ENCODE measurements around the gene DLG2.

Gene DLG2

DNA sequence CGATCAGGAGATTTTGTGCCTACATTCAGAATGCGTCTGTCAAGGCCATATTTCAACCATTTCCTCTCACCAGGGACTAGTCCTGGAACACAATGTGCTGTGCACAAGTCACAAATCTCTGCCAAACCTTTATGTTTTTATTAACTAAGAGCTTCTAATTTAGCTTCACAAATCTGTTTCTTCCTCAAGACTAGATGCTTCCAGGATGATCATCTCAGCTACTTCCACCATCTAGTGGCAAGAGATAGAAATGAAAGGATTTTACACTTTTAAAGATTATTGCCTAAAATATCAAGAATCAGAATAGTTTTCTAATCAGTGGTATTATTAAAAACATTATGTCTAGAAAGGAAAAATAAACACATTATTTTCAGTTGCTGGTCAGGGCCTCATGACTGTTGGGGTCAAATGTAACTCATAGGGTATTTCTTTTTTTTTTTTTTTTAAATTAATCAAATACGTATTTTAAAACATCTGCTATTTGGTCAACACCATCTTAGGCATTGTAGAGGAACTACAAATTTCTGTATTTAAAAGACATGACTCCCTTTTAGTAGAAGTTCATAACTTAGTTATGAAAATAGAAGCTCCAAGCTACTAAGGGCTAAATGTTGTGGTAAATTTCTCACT, 1102.6 kb downstream of the DLG2 start:
- no peak overlapping the region for H3K4me3 ChIP-seq (replicated peaks; ENCODE audit: insufficient read depth, low read length)
- TF ChIP-seq GABPA (IDR thresholded peaks at IDR 0.05; ENCODE audit: low read depth) = no peak
- no peak for DNase-seq (ENCODE audit: low read depth in 1 of 2, low spot score in 1 of 2)
- H3K27ac ChIP-seq (replicated peaks) = no peak overlapping the region
- H3K27me3 ChIP-seq (ENCODE audit: insufficient read depth, poor library complexity, severe bottlenecking) = no peaks in the 10 kb centered on the region

DNA sequence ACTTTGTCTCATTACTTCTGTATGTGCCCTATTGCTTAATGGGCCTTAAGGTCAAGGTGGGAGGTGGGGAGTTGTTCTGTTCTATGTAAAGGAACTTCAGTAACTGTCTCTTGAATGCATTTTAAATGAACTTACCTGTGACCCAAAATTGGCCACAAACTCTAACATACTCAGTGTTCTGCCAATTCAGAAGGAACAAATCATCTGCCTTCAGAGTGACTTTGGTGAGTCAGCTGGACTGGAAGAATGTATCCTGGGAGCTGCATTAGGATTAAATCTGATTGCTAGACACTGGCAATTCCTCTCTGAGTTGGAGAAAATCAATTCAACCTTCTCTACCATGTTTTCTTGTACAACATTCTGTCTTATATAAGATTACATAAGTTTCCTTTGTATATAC, 1104.8 kb downstream of the DLG2 start:
- TF ChIP-seq SPI1 (IDR thresholded peaks at IDR 0.05; ENCODE audit: borderline replicate concordance, low read depth) (no peak), GABPA (IDR thresholded peaks at IDR 0.05; ENCODE audit: low read depth) (no peak), POLR2AphosphoS5 (IDR thresholded peaks at IDR 0.05; ENCODE audit: low read depth) (no peak)
- TF ChIP-seq, protein P1, sequence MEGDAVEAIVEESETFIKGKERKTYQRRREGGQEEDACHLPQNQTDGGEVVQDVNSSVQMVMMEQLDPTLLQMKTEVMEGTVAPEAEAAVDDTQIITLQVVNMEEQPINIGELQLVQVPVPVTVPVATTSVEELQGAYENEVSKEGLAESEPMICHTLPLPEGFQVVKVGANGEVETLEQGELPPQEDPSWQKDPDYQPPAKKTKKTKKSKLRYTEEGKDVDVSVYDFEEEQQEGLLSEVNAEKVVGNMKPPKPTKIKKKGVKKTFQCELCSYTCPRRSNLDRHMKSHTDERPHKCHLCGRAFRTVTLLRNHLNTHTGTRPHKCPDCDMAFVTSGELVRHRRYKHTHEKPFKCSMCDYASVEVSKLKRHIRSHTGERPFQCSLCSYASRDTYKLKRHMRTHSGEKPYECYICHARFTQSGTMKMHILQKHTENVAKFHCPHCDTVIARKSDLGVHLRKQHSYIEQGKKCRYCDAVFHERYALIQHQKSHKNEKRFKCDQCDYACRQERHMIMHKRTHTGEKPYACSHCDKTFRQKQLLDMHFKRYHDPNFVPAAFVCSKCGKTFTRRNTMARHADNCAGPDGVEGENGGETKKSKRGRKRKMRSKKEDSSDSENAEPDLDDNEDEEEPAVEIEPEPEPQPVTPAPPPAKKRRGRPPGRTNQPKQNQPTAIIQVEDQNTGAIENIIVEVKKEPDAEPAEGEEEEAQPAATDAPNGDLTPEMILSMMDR (IDR thresholded peaks at IDR 0.05; ENCODE audit: insufficient read depth, low read length) = no peak
- TF ChIP-seq, protein P2, sequence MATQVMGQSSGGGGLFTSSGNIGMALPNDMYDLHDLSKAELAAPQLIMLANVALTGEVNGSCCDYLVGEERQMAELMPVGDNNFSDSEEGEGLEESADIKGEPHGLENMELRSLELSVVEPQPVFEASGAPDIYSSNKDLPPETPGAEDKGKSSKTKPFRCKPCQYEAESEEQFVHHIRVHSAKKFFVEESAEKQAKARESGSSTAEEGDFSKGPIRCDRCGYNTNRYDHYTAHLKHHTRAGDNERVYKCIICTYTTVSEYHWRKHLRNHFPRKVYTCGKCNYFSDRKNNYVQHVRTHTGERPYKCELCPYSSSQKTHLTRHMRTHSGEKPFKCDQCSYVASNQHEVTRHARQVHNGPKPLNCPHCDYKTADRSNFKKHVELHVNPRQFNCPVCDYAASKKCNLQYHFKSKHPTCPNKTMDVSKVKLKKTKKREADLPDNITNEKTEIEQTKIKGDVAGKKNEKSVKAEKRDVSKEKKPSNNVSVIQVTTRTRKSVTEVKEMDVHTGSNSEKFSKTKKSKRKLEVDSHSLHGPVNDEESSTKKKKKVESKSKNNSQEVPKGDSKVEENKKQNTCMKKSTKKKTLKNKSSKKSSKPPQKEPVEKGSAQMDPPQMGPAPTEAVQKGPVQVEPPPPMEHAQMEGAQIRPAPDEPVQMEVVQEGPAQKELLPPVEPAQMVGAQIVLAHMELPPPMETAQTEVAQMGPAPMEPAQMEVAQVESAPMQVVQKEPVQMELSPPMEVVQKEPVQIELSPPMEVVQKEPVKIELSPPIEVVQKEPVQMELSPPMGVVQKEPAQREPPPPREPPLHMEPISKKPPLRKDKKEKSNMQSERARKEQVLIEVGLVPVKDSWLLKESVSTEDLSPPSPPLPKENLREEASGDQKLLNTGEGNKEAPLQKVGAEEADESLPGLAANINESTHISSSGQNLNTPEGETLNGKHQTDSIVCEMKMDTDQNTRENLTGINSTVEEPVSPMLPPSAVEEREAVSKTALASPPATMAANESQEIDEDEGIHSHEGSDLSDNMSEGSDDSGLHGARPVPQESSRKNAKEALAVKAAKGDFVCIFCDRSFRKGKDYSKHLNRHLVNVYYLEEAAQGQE (IDR thresholded peaks at IDR 0.05; ENCODE audit: insufficient replicate concordance, low read depth) = no peak
- no peak for DNase-seq (ENCODE audit: low read depth in 1 of 2, low spot score in 1 of 2)
- Histone ChIP-seq H3K4me3 (replicated peaks; ENCODE audit: insufficient read depth, low read length) (no peak overlapping the region), H3K27ac (replicated peaks) (no peak overlapping the region), H3K27me3 (ENCODE audit: insufficient read depth, poor library complexity, severe bottlenecking) (no peaks in the 10 kb centered on the region)

DNA sequence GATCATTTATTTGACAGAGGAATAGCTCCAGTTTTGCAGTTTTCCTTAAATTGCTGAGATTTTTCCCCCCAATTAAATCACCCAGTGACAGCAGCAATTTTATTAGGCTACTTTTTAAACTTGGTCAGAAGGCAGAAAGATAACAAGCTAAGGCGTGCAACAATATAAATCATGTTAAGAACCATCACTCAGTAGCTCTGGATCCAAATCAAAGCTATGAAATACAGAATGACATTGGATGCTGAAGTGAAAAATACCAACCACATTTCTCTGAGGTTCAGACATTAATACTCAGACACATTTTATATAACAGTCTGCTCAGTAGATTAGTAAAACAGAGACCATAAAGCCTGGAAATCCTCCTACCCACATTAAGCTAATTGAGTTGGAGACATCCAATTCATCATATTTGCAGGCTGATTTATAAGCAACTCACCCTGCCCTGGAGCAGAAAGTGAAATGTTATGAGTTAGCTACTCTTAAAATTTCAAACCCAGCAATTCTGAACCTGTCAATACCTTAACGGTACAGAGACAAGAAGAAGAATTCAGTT, 1108.4 kb downstream of the DLG2 start:
- TF ChIP-seq, protein P2 (IDR thresholded peaks at IDR 0.05; ENCODE audit: insufficient replicate concordance, low read depth) = no peak
- TF ChIP-seq, protein P1 (IDR thresholded peaks at IDR 0.05; ENCODE audit: insufficient read depth, low read length) = no peak
- no peak for TF ChIP-seq SPI1 (IDR thresholded peaks at IDR 0.05; ENCODE audit: borderline replicate concordance, low read depth)
- no peak for TF ChIP-seq POLR2AphosphoS5 (IDR thresholded peaks at IDR 0.05; ENCODE audit: low read depth)
- no peak for DNase-seq (ENCODE audit: low read depth in 1 of 2, low spot score in 1 of 2)
- Histone ChIP-seq H3K27ac (replicated peaks) (no peak overlapping the region), H3K4me3 (replicated peaks; ENCODE audit: insufficient read depth, low read length) (no peak overlapping the region), H3K27me3 (ENCODE audit: insufficient read depth, poor library complexity, severe bottlenecking) (no peaks in the 10 kb centered on the region)

DNA sequence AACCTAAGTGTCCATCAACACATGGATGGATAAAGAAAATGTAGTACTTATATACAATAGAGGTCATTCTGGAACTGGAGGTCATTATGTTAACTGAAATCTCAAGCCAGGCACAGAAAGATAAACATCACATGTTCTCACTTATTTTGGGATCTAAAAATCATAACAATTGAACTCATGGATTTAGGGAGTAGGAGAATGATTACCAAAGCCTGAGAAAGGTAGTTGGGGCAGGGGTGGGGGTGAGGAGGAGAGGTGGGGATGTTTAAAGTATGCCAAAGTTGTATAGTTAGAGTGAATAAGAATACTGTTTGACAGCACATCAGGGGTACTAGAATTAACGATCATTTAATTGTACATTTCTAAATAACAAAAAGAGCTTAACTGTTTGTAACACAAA, 1112.7 kb downstream of the DLG2 start:
- TF ChIP-seq GABPA (IDR thresholded peaks at IDR 0.05; ENCODE audit: low read depth) (no peak), SPI1 (IDR thresholded peaks at IDR 0.05; ENCODE audit: borderline replicate concordance, low read depth) (no peak), POLR2AphosphoS5 (IDR thresholded peaks at IDR 0.05; ENCODE audit: low read depth) (no peak)
- TF ChIP-seq, protein P2 (IDR thresholded peaks at IDR 0.05; ENCODE audit: insufficient replicate concordance, low read depth) = no peak
- TF ChIP-seq, protein P1 (IDR thresholded peaks at IDR 0.05; ENCODE audit: insufficient read depth, low read length) = no peak
- no peak for DNase-seq (ENCODE audit: low read depth in 1 of 2, low spot score in 1 of 2)
- no peak overlapping the region for H3K27ac ChIP-seq (replicated peaks)
- H3K27me3 ChIP-seq (ENCODE audit: insufficient read depth, poor library complexity, severe bottlenecking) = no peaks in the 10 kb centered on the region
- H3K4me3 ChIP-seq (replicated peaks; ENCODE audit: insufficient read depth, low read length) = no peak overlapping the region
